Measurements from ENCODE around the gene CEP104. TPM values are rescaled to one million over a fixed set of nuclear protein-coding genes. Genes with fewer than 3 reads are reported as not detected.

Gene CEP104
- total RNA-seq, 1 experiment from 2014 or later, result 34.5 TPM

DNA sequence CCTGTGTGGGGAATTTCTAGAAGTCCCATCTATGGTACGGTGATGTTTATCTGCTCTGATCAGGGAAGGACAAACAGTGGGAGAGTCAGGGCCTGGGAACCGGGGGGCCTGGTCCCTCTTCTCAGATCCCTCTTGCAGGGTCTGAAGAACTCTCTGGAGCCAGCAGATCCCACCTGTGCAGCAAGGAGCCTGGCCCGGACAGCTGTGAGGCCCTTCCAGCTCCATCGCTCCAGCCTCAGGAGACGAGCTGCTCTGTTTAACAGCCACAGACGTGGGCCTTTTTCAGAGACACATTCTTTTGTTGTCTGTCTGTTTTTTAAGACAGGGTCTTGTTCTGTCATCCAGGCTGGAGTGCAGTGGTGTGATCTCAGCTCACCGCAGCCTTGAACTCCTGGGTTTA is 28.6 kb upstream of the CEP104 start:
- Histone ChIP-seq H2BK120ac (ENCODE audit: low read depth, low read length, poor library complexity, severe bottlenecking) (no peak overlapping the region), H3K4me2 (ENCODE audit: insufficient read depth, insufficient read length, low read length) (no peak overlapping the region), H4K20me1 (ENCODE audit: control insufficient read depth, insufficient read depth, insufficient read length) (no peaks in the 10 kb centered on the region), H3K9ac (ENCODE audit: extremely low read depth, insufficient read length, low read length) (no peak overlapping the region), H3K79me1 (ENCODE audit: insufficient read depth, low read depth, low read length, poor library complexity, severe bottlenecking) (no peaks in the 10 kb centered on the region), H3K27ac (ENCODE audit: insufficient read length, low read depth, low read length) (no peak overlapping the region), H3K27me3 (ENCODE audit: insufficient read depth, low read length) (no peaks in the 10 kb centered on the region), H2BK5ac (ENCODE audit: insufficient read length, low read length) (no peak overlapping the region), H3K9me3 (ENCODE audit: control insufficient read depth, low read depth, low read length) (no peaks in the 10 kb centered on the region), H4K91ac (ENCODE audit: insufficient read length, low read depth, low read length) (no peak overlapping the region), H3K56ac (ENCODE audit: insufficient read length, low read depth, low read length) (no peak overlapping the region), H3K23me2 (ENCODE audit: insufficient read length, low read depth, low read length, poor library complexity, severe bottlenecking) (no peaks in the 10 kb centered on the region), H2AFZ (ENCODE audit: low read length) (no peak overlapping the region), H4K5ac (ENCODE audit: insufficient read length, low read depth, low read length) (no peak overlapping the region), H2BK15ac (ENCODE audit: low read depth, low read length) (no peak overlapping the region), H3T11ph (ENCODE audit: low read length) (no peak overlapping the region), H2BK12ac (ENCODE audit: insufficient read length, low read depth, low read length) (no peak overlapping the region), H3K23ac (ENCODE audit: insufficient read length, low read depth, low read length) (no peak overlapping the region), H3K14ac (ENCODE audit: insufficient read depth, low read length) (no peak overlapping the region), H3K79me2 (ENCODE audit: insufficient read depth, low read length) (no peaks in the 10 kb centered on the region), H3K18ac (ENCODE audit: insufficient read length, low read depth, low read length) (no peak overlapping the region), H3K4ac (ENCODE audit: low read depth, low read length) (no peak overlapping the region), H3K4me1 (ENCODE audit: insufficient read depth, low read length) (no peaks in the 10 kb centered on the region), H4K8ac (replicated peaks; ENCODE audit: insufficient read length, low read depth, low read length) (no peak overlapping the region), H2AK5ac (ENCODE audit: insufficient read length, low read length) (no peak overlapping the region), H2BK20ac (ENCODE audit: low read depth, low read length, poor library complexity, severe bottlenecking) (no peak overlapping the region)
- no peaks in the 10 kb centered on the region for H3K4me1 Mint-ChIP-seq
- no peak for DNase-seq
- H3K27ac Mint-ChIP-seq, result no peak overlapping the region
- H3K27me3 Mint-ChIP-seq (ENCODE audit: low read depth), result no peaks in the 10 kb centered on the region; the same call in 1 of the 2 replicates
- WGBS (ENCODE audit: extremely low coverage, insufficient read length, low lambda C conversion rate), result no CpG with 5 or more reads among the region's 7 CpGs
- H3K4me3 Mint-ChIP-seq, result no peak overlapping the region
- H3K9me3 Mint-ChIP-seq, result no peaks in the 10 kb centered on the region
- TF ChIP-seq, protein P1, sequence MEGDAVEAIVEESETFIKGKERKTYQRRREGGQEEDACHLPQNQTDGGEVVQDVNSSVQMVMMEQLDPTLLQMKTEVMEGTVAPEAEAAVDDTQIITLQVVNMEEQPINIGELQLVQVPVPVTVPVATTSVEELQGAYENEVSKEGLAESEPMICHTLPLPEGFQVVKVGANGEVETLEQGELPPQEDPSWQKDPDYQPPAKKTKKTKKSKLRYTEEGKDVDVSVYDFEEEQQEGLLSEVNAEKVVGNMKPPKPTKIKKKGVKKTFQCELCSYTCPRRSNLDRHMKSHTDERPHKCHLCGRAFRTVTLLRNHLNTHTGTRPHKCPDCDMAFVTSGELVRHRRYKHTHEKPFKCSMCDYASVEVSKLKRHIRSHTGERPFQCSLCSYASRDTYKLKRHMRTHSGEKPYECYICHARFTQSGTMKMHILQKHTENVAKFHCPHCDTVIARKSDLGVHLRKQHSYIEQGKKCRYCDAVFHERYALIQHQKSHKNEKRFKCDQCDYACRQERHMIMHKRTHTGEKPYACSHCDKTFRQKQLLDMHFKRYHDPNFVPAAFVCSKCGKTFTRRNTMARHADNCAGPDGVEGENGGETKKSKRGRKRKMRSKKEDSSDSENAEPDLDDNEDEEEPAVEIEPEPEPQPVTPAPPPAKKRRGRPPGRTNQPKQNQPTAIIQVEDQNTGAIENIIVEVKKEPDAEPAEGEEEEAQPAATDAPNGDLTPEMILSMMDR (conservative IDR thresholded peaks at IDR 0.05), result no peak
- peaks cover 11 to 46% (median 27%) of the 10 kb centered on the region in 3 experiments; a peak in 6 of 7 replicates for H3K36me3 Mint-ChIP-seq (ENCODE audit: insufficient read depth in 1 of 3, low read depth in 3 of 3)

Measured in H9 (cell line).